MCF 10A (cell line): Measurements from ENCODE around the gene NME9. TPM values are rescaled to one million over a fixed set of nuclear protein-coding genes. Genes with fewer than 3 reads are reported as not detected.

Experiments used
- BruUV-seq: library from RNA; stranded (reverse); fragments of 400-500 nt; replicated peaks from 2 replicates; lab custom pipeline; 2021; lab: Mats Ljungman, UMichigan
- CTCF ChIA-PET: fragments of 300-600 bp; sonication (Branson Sonifier 250); formaldehyde crosslinking; extraction: SDS; loops from one replicate; lab custom pipeline; 2021; ENCODE audit warnings: antibody characterized with exemption, inconsistent platforms; lab: Yijun Ruan, JAX
- POLR2A ChIA-PET: fragments of 300-600, 350-650 bp; sonication (Branson Sonifier 250); formaldehyde crosslinking; extraction: SDS; loops from one replicate; lab custom pipeline; 2020; ENCODE audit warnings: antibody characterized with exemption, inconsistent platforms; lab: Yijun Ruan, JAX
- DNase-seq: peaks from one replicate; pipeline ENCODE4 v3.0.0-alpha.2; 2018; ENCODE audit not compliant: unreplicated experiment
- H3K27ac Mint-ChIP-seq: one replicate; pipeline ENCODE4 v1.8.0; 2022; ENCODE audit warnings: mild to moderate bottlenecking, low read depth, mixed read lengths; ENCODE audit not compliant: unreplicated experiment
- H3K27me3 Mint-ChIP-seq: one replicate; pipeline ENCODE4 v1.8.0; 2022; ENCODE audit warnings: mixed read lengths; ENCODE audit not compliant: insufficient read depth, unreplicated experiment
- H3K36me3 Mint-ChIP-seq: one replicate; pipeline ENCODE4 v1.8.0; 2022; ENCODE audit warnings: mild to moderate bottlenecking, moderate library complexity, mixed read lengths; ENCODE audit not compliant: insufficient read depth, unreplicated experiment
- H3K4me1 Mint-ChIP-seq: one replicate; pipeline ENCODE4 v1.8.0; 2022; ENCODE audit warnings: mixed read lengths; ENCODE audit not compliant: insufficient read depth, unreplicated experiment
- H3K4me3 Mint-ChIP-seq: one replicate; pipeline ENCODE4 v1.8.0; 2022; ENCODE audit warnings: mild to moderate bottlenecking, moderate library complexity, mixed read lengths; ENCODE audit not compliant: unreplicated experiment
- H3K9me3 Mint-ChIP-seq: one replicate; pipeline ENCODE4 v1.8.0; 2022; ENCODE audit warnings: mixed read lengths; ENCODE audit not compliant: unreplicated experiment
- intact Hi-C: fragments of 100-400 bp; cut with micrococcal nuclease; formaldehyde crosslinking; loops from 2 replicates; pipeline ENCODE4 v1.14.1; 2022
- total RNA-seq: library from RNA; stranded (reverse); gene quantifications from 2 replicates; pipeline ENCODE4 v1.2.3, GENCODE V29; 2022
- TF ChIP-seq, protein P1 (sequence below): fragments of 200-600 bp; IDR thresholded peaks from one replicate; pipeline ENCODE4 v1.8.0; 2022; ENCODE audit warnings: antibody characterized with exemption, mild to moderate bottlenecking; ENCODE audit not compliant: unreplicated experiment

Gene NME9
- total RNA-seq, 1 experiment from 2014 or later: not detected

- no peak for DNase-seq
- Mint-ChIP-seq H3K27me3 (no peaks in the 10 kb centered on the region), H3K27ac (no peak overlapping the region), H3K9me3 (no peaks in the 10 kb centered on the region), H3K4me3 (no peak overlapping the region), H3K36me3 (no peaks in the 10 kb centered on the region), H3K4me1 (no peaks in the 10 kb centered on the region)
- BruUV-seq: no TSS peak
- TF ChIP-seq, protein P1, sequence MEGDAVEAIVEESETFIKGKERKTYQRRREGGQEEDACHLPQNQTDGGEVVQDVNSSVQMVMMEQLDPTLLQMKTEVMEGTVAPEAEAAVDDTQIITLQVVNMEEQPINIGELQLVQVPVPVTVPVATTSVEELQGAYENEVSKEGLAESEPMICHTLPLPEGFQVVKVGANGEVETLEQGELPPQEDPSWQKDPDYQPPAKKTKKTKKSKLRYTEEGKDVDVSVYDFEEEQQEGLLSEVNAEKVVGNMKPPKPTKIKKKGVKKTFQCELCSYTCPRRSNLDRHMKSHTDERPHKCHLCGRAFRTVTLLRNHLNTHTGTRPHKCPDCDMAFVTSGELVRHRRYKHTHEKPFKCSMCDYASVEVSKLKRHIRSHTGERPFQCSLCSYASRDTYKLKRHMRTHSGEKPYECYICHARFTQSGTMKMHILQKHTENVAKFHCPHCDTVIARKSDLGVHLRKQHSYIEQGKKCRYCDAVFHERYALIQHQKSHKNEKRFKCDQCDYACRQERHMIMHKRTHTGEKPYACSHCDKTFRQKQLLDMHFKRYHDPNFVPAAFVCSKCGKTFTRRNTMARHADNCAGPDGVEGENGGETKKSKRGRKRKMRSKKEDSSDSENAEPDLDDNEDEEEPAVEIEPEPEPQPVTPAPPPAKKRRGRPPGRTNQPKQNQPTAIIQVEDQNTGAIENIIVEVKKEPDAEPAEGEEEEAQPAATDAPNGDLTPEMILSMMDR: no peak
- CTCF ChIA-PET: interaction anchor here (0.9 kb wide), 1 partner anchor 52 kb away, joined by 3 read pairs; no protein-coding TSS in a partner anchor
- intact Hi-C loops: no loop called here
- POLR2A ChIA-PET: no interaction called here
These were observed 35.6 kb upstream of the NME9 start for GRCh38 chr3:138365253-138365555.

DNA sequence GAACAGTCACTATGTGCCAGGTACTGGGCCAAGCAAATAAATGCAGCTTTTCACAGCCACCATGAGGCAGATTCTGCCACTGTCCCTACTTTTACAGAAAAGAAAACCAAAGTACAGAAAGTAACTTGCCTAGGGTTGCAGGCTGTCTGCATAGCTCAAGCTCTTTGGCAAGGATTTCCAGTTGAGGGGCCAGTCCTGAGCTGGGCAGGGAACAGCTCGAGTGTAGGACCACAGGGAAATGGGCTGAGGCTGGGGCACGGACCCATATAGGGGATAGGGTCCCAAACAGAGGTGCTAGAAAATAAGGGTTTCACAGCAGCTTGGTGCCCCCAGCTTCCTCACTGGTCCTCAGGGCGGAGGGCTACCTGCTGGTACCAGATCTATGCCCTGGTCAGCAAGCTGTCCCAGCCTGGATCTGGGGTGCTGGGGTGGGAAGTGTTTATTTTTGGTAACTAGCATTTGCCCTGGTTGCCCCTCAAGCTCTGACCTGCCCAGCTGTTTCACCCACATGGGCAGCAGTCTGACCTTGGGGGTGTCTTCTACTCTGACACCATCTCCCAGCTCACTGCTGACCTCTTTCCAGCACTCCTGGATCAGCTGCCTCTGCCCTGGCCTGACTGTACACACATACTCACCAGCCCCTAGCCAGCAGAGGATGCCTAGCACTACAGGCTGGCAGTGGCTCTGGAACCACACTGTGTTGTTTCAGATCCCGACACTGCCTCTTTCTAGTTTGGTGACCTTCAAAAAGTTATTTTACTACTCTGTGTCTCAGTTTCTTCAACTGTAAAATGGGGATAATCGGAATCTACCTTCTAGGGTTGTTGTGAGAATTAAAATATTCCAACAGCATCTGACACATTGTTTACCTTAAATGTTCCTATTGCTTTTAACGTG is 35.0 kb upstream of the NME9 start:
- no peaks in the 10 kb centered on the region for H3K9me3 Mint-ChIP-seq
- H3K27ac Mint-ChIP-seq: no peak overlapping the region
- no TSS peak for BruUV-seq
- H3K4me1 Mint-ChIP-seq: no peaks in the 10 kb centered on the region
- POLR2A ChIA-PET: no interaction called here
- CTCF ChIA-PET: interaction anchor here (0.6 kb wide), 1 partner anchor 33 kb away, joined by 3 read pairs; no protein-coding TSS in a partner anchor
- no peak for DNase-seq
- intact Hi-C loops: no loop called here
- TF ChIP-seq, protein P1: no peak
- no peak overlapping the region for H3K4me3 Mint-ChIP-seq
- H3K27me3 Mint-ChIP-seq: no peaks in the 10 kb centered on the region
- H3K36me3 Mint-ChIP-seq: no peaks in the 10 kb centered on the region

DNA sequence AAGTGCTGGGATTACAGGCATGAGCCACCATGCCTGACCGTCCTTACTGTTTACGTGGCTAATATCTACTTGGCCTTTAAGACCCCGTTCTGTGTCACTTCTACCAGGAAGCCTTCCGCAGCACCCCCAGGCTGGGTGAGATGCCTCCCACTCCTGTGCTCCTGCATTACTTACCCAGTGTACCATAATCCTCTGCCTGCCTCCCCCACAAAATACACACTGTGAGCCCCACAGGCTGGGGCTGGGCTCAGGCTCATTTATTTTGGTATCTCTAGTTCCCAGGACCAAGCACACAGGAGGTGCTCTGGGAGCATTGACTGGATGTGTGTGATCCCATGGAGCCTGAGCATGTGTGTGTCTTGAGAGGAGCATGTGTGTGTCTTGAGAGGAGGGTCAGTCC is 33.7 kb upstream of the NME9 start:
- no peak for DNase-seq
- ChIA-PET CTCF (interaction anchor here (0.6 to 0.7 kb wide), 2 partner anchors 30 to 54 kb away, joined by 3 read pairs; no protein-coding TSS in a partner anchor), POLR2A (no interaction called here)
- Mint-ChIP-seq H3K9me3 (no peaks in the 10 kb centered on the region), H3K4me1 (no peaks in the 10 kb centered on the region), H3K36me3 (no peaks in the 10 kb centered on the region), H3K4me3 (no peak overlapping the region), H3K27ac (no peak overlapping the region), H3K27me3 (no peaks in the 10 kb centered on the region)
- BruUV-seq: no TSS peak
- TF ChIP-seq, protein P1: no peak
- intact Hi-C loops: no loop called here

GRCh38 chr3:138362538-138362937 is 32.9 kb upstream of the NME9 start:
- Mint-ChIP-seq H3K9me3 (no peaks in the 10 kb centered on the region), H3K4me3 (no peak overlapping the region), H3K27ac (no peak overlapping the region), H3K4me1 (no peaks in the 10 kb centered on the region), H3K27me3 (no peaks in the 10 kb centered on the region), H3K36me3 (no peaks in the 10 kb centered on the region)
- no TSS peak for BruUV-seq
- intact Hi-C loops: no loop called here
- CTCF ChIA-PET: interaction anchor here (0.6 kb wide), 1 partner anchor 30 kb away, joined by 3 read pairs; no protein-coding TSS in a partner anchor
- DNase-seq: no peak
- TF ChIP-seq, protein P1: no peak
- POLR2A ChIA-PET: no interaction called here
